GM18858 (cell line): ENCODE data around the gene GGA3.
A peak's percentile ranks its signal among the peaks of the same experiment; 100 is the strongest.
"Not testable (repeated sequence)": the region's sequence is repeated elsewhere in the genome, so short reads cannot be mapped to it uniquely, and the experiment has no call there.

Experiments
- ATAC-seq: cut with Tn5 transposase; IDR thresholded peaks from one replicate; pipeline ENCODE4 v1.9.1; 2021; ENCODE audit not compliant: unreplicated experiment

GGA3 gene, protein sequence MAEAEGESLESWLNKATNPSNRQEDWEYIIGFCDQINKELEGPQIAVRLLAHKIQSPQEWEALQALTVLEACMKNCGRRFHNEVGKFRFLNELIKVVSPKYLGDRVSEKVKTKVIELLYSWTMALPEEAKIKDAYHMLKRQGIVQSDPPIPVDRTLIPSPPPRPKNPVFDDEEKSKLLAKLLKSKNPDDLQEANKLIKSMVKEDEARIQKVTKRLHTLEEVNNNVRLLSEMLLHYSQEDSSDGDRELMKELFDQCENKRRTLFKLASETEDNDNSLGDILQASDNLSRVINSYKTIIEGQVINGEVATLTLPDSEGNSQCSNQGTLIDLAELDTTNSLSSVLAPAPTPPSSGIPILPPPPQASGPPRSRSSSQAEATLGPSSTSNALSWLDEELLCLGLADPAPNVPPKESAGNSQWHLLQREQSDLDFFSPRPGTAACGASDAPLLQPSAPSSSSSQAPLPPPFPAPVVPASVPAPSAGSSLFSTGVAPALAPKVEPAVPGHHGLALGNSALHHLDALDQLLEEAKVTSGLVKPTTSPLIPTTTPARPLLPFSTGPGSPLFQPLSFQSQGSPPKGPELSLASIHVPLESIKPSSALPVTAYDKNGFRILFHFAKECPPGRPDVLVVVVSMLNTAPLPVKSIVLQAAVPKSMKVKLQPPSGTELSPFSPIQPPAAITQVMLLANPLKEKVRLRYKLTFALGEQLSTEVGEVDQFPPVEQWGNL

DNA sequence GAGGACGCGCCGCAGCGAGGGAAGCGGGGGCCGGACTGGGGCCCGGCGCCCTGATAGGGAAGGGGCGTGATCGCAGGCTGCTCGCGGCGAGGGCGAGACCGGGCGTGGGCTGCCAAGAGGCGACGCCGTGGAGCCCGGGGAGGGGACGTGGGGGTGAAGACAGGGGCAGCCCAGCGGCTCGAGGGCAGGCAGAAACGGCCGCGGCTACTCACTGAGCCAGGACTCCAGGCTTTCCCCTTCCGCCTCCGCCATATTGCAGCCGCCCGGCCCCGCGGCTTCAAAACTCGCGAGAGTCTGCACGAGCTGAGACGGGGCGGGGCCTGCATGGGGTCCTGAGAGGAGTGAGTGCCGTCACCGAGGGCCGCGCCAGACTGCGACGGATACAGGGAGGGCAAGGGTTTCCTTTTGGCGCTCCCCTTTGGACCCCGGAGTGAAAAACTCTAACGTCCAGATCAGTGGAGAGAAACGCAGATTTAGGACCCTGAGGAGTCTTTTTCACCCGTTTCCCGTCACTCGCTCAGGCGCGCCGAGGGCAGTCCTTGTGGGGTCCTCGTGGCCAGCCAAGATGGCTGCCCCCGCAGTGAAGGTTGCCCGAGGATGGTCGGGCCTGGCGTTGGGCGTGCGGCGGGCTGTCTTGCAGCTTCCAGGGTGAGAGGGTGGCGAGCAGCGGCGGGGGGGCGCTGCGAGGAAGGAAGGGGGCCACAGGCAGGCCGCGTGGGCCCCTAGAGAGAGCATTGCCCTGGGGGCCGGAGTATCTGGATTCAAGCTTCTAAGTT is at the start of gene GGA3, which contains the start of gene MRPS7:
GGA3 (minus strand) TSS at position 271 of the 776 bp plus-strand sequence; CDS start at position 252, 19 bp downstream.
MRPS7 (plus strand) TSS at position 544 of the 776 bp plus-strand sequence; CDS start at position 566, 22 bp downstream.
- no peak for ATAC-seq

DNA sequence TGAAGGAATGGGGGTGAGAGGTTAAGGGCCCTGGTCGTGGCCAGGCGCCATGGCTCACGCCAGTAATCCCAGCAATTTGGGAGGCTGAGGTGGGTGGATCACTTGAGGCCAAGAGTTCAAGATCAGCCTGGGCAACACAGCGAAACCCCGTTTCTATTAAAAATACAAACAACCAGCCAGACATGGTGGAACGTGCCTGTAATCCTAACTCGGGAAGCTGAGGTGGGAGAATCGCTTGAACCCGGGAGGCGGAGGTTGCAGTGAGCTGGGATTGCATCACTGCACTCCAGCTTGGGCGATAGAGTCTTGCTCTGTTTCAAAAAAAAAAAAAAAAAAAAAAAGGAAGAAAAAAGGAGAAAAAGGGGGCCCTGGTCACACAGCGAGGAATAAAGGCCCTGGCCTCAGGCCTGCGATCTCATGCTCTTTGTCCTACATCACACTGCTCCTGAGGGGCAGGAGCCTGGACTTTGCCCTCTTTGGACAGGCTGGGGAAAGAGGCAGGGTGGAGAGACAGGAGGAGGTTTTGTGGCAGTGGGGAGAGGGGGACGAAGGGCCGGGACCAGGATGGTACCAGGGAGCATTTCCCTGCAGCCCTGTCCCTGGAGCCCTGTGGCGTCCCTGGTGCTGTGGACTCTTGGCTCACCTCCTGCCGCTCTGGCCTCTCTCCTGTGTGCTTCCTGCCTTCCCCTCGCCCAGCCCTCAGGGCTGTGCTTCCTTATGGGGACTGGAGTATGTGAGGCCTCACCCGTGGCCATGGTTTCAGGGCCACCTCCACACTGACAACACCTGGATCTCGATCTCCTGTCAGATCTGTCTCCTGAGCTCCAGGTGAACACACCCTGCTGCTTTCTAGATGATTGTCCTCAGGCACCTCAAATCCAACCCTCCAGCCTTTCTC is 47.6 kb upstream of the GGA3 start:
- no peak for ATAC-seq

DNA sequence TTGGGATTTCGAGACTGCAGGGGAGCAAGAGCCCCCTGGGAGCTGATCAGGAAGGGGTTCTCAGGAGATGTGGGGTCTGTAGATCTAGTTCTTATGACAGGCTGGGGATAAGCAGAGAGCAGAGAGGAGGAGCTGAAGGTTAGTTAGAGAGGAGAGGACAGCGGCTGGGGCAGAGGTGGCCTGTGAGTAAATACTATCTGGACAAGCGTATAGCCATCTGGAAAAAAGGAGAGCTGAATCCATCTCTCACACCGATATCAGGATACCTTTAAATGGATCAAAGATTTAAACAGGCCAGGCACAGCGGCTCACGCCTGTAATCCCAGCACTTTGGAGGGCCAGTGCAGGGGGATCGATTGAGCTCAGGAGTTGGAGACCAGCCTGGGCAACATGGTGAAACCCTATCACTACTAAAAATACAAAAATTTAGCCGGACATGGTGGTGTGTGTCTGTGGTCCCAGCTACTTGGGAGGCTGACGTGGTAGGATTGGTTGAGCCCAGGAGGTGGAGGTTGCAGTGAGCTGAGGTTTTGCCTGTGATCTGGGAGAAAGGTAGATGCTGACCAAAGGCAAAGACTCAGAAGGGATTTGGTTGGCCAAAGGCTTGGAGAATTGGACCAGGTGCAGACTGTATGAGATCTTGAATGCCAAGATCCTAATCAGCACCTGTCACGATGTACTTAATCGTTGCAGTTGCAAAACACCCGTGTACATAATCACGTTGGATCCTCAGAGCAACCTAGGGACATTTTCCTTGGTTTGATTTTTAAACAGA is 46.7 kb upstream of the GGA3 start:
- ATAC-seq = no peak

DNA sequence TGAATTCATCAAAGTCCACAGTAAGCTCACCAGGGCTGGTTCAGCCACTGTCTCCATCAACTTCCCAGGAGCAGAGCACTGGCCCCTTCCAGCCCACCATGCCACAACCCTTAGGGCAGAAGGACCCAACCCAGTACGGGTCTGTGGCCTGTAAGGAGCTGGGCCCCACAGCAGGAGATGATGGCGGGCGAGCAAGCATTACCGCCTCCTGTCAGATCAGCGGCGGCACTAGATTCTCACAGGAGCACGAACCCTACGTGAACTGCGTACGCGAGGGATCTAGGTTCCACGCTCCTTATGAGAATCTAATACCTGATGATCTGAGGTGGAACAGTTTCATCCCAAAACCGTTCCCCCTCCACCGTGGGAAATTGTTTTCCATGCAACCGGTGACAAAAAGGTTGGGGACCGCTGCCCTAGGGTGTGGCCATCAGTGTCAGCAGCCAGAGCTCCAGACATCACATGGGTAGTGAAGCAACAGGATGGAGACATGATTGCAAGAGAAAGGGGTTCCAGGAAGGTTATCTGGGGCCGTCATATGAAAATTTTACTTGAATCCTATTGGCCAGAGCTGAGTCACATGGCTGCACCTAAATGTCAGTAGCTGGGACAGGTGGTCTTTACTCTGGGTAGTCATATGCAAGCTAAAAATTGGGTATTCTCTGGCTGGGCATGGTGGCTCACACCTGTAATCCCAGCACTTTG is 40.2 kb upstream of the GGA3 start:
- ATAC-seq = no peak

DNA sequence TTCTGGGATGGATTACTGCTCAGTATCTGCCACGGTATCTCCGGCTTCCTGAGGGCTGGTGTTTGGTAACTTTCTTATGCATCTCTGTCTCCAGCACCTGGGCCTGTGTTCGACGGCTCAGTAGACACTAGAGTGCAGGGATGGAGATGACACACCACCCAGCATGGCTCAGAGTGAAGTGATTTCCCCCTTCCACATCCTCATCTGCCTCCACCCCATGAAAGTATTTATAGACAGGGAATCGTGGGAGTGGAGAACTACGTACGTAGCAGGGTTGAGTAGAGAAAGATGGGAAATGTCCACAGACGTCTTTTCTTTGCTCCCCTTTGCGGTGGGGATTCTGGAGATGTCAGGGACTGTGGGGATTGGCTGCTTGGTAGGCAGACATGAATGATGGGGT is 39.6 kb upstream of the GGA3 start:
- no peak for ATAC-seq

DNA sequence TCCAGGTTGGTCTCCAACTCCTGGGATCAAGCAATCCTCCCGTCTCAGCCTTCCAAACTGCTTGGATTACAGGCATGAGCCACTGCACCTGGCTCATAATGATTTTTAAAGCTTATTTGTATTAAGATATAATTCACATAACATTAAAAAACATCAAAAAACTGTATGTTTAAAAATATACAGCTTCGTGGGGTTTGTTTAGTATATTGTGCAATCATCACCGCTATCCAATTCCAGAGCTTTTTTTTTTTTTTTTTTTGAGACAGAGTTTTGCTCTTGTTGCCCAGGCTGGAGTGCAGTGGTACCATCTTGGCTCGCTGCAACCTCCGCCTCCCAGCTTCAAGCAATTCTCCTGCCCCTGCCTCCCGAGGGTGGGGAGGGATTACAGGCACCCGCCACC is 38.9 kb upstream of the GGA3 start:
- ATAC-seq = no peak

DNA sequence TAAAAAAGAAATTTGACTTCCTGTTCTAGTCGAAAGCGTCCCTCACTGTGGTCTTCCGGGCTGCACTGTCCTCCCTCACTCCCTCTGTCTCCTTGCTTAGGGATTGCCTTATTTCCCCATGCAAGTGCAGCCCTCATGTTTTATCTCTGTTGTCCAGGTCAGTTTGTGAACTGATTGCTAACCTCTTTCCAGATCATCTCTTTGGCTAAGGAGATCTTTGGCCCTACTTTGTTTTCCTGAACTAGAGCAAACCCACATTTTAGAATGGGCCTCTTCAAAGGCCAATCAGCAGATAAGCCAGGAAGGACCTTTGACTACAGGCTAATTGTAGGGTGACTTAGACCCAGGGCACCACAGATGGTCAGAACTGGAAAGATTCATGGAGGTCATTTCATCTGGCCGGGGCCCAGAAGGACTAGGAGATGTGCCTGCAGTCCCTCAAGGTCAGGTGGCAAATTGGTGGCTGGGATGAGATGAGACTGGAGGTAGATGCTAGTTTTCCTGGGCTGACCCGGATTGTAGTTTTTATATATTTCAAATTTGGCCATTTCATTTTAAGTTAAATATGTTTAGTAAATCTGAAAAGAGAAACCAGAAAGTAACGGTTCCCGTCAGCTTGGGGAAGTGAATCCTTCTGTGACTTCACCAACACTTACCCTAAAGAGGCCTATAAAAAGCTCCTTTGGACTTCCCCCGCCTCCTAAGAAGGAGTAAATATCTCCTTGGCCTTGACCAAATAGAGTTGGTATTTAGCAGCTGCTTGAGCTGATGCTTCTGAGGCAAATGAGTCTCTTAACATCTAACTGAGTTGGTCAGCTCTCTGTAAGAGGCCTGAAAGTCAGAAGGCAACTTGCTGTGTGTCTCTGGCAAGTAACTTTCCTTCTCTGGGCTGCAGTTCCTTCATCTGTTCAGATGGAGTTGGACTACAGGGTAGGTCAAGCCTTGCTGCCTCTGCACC is 34.1 kb upstream of the GGA3 start:
- peak; percentile 44 for ATAC-seq

DNA sequence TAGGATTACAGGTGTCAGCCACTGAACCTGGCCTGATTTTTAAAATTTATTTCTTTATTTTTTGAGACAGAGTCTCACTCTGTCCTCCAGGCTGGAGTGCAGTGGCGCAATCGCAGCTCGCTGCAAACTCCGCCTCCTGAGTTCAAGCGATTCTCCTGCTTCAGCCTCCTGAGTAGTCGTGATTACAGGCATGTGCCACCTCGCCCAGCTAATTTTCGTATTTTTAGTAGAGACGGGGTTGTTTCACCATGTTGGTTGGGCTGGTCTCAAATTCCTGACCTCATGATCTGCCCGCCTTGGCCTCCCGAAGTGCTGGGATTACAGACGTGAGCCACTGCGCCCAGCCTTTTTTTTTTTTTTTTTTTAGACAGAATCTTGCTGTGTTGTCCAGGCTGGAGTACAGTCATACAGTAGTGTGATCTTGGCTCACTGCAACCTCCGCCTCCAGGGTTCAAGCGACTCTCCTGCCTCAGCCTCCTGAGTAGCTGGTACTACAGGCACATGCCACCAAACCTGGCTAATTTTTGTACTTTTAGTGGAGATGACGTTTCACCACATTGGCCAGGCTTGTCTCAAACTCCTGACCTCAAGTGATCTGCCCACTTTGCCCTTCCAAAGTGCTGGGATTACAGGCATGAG is 31.5 kb upstream of the GGA3 start:
- ATAC-seq = not testable (repeated sequence)

DNA sequence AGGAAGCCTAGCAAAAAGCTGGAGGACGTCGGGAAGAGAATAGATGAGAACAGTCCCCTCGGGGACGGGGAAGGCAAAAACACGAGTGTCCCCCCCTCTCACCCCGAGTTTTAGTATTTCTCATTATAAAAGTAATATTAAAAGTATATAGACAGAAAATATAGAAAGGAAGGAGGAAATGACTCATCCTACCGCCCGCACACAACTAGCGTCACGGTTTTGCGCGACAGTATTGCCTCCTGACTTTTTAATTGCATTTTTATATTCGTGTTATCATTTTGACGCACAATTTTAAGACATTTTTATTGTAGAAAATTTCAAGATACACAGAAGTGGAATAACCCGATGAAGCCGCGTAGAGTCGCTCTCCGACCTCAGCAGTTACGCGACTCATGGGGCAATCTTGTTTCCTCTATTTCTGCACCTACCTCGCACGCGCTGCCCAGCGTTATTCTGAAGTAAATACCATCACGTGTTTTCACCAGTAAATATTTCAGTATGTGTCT is 28.5 kb upstream of the GGA3 start:
- ATAC-seq = no peak

DNA sequence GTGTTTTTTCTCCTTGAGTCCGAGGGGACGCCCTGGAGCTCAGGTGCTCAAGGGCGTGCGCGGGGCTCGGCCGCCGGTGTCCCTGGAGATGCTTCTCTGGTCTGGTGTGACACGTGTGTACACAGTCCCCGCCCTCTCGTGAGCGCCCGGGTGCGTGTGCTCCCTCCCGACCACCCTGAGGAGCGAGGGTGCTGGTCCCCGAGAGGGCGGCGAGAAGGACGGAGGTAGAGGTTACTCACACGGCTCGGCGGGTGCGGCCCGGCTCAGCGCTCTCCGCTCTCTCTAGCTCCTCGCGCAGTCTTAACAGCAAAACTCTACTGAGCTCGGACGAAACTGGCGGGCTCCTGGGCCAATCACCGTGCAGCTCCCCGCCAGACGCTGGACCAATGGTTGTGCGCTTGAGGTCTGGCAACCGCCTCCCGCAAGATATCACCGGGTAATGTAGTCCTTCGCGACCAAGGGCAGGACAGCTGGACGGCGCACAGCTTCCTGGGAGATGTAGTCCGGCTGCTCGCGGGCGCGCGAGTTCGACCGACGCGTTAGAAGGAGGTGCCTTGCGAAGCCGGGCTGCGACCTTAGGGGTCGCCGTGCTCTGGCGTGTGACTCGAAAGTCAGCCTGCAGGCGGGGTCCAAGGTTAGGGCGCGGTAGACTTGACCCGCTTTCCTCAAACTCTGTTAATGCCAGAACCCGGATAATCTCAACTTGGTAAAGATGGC is 27.9 kb upstream of the GGA3 start, which contains the start of gene SLC25A19:
SLC25A19 (minus strand) TSS at position 319 of the 717 bp plus-strand sequence. CDS start 2,669 bp downstream, outside the sequence.
- ATAC-seq = peak; percentile 80

DNA sequence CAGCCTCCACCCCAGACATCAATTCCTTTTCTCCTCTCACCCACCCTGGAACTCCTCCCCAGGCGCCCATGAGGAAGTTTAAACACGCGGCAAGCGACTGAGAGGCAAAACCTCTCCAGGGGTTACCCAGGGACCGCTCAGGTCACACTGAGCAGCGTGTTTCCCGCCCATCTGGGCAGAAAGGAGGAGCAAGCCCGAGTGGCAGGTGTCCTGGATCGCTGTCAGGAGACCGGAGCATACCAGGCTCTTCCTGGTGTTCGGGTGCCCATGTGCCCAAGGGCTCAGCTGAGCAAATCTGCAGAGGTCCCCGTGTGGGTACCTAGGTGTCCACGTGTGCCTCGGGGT is 27.3 kb upstream of the GGA3 start:
- ATAC-seq = no peak

DNA sequence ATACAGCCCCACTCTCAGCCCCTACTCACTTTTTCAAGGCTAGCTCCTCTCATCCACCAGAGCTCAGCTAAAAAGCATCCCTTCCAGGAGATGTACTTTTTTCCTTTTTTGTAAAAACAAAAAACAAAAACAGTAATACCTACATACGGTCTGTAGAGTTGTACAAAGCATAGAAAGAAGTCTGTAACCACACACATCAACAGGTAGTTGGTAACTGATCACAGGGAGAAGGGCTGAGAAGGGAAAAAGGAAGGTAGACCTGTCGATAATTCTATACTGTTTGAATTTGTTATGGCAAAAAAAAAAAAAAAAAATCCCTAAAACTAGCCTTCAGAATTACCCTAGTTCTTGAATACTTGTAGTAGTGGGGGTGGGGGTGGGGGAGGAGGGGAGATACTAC is 27.0 kb upstream of the GGA3 start:
- ATAC-seq = no peak

DNA sequence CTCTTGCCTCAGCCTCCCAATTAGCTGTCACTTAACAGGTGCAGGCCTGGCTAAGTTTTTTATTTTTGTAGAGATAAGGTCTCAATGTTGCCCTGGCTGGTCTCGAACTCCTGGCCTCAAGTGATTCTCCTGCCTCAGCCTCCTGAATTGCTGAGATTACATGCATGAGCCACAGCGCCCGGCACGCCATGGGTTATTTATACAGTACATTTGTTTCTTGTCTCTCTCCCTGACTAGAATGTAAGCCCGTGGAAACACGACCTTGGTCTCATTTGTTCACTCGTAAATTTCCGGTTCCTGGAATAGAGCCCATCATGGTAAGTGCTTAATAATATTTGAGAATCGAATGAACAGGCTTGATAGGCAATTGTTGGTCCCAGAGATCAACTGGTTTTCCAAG is 25.8 kb upstream of the GGA3 start:
- ATAC-seq = no peak

DNA sequence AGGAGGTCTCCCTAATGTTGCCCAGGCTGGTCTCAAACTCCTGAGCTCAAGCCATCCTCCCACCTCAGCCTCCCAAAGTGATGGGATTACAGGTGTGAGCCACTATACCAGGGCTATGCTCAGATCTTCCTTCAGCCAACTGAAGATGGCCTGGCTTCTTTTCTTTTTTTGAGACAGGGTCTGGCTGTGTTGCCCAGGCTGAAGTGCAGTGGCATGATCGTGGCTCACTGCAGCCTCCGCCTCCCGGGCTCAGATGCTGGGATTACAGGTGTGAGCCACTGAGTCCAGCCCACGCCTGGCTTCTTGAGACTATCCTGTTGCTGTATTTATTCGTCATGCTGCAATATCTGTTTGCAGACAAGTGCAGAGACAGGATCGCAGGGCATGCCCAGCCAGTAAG is 23.7 kb upstream of the GGA3 start:
- ATAC-seq = no peak

DNA sequence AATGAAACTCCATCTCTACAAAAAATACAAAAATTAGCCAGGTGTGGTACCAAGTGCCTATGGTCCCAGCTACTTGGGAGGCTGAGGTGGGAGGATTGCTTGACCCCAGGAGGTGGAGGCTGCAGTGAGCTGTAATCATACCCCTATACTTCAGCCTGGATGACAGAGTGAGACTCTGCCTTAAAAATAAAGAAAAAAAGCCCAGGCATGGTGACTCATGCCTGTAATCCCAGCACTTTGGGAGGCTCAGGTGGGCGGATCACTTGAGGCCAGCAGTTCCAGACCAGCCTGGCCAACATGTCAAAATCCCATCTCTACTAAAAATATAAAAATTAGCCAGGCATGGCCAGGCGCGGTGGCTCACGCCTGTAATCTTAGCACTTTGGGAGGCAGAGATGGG is 18.8 kb upstream of the GGA3 start:
- ATAC-seq = not testable (repeated sequence)

DNA sequence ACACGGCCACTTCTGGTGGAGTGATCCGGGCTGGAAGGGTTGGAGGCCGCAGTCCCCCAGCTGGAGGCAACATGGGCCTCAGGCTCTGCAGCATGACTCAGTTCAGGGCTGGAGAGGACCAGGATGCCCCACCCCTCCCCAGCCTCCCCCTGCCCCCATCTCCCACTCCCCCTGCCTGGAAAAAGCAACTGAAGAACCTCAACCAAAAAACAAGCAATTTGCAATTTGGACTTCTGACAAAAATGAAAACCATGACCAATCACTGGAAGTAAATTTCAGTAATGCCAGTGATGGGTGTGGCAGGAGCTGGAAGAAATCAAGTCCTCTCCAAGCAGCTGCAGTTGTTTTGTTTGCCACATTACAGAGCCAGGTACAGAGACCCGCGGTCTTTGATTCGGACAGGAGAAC is 16.3 kb upstream of the GGA3 start:
- ATAC-seq = no peak
